Ammon's horn (tissue), 1 donor: ENCODE measurements around the gene PARD3.
"Not testable (repeated sequence)": the region's sequence is repeated elsewhere in the genome, so short reads cannot be mapped to it uniquely, and the experiment has no call there.

Source experiments
- DNase-seq: peaks from one replicate; pipeline ENCODE4 v3.0.0-alpha.2; 2016; ENCODE audit warnings: low spot score

PARD3 gene

DNA sequence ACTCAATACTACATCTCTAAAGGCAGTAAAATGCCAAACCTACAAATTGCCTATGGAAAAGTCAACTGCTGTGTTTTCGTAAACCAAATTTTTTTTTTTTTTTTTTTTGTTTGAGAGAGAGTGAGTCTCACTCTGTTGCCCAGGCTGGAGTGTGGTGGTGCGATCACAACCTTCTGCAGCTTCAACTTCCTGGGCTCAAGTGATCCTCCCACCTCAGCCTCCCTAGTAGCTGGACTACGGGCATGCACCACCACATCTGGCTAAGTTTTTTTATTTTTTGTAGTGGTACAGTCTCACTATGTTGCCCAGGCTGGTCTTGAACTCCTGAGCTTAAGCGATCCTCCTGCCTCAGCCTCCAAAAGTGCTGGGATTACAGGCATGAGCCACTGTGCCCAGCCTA is 74.0 kb downstream of the PARD3 start:
- DNase-seq: not testable (repeated sequence)

DNA sequence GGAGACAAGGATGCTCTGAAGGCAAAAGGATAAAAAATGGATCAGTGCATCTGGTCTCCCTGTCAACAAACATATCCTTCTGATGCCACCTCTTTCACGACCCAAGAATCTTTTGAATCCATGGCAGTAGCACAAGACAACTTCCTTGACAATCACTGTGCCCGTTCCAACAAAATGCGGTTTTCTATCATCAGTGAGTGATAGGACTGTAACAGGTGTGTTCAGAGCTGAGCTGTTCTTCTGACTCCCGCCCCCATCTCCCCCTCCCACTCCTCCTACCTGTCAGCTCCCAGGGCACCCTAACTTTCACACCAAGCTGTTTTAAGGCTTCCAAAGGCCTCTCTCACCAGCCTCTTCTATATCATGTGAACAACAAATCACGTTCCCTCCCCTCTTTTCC is 74.8 kb downstream of the PARD3 start:
- no peak for DNase-seq

GRCh38 chr10:34739915-34740314 is 75.2 kb downstream of the PARD3 start:
- DNase-seq: peak; percentile 11

DNA sequence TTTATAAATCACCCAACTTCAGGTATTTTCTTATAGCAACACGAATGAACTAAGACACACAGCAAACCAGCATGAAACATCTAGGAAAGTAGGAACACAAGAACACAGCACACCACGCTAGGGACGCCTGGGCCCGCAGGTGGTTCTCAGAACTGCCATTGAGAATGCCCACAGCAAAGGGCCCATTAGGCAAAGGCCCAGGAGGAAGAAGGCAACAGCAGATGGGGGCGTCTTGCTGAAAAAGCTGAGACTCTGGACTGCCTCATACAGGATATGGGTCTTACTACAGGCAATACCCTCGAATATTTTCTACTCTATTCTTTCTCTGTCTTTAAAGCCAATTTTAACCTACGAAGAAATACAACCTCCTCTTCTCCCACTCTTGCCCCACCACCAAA is 77.3 kb downstream of the PARD3 start:
- DNase-seq: no peak

DNA sequence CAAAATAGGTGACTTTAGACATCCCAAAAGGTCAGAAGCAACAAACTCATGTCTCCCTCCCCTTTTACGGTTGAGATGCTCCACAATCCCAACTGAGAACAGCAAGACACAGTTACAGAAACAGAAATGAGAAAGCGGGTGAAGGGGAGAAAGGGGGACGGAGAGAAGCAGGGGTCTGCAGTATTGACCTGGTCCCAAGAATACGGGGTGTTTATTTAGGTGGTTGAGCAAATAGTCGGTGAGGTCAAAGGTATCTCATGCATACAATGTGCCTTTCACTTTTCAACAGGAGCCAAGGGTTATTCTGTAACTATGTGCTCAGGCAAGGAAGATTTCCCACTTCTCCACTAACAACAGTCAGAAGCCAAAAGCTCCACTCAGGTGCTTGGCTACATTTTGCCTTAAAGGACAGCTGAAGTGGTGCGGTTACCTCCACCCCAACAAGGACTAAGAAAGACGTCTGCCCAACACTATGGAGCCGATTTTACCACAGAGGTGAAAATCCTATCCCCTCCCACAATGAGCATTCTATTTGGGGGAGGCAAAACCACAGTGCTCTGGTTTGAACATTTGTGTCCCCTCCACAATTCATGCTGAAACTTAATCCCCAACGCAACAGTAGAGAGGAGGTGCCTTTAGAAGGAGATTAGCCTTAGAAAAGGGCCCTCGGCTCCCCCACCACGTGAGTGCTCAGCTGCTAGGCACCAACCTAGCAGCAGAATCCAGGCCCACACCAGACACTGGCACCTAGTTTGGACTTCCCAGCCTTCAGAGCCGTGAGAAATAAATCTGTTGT is 77.9 kb downstream of the PARD3 start:
- no peak for DNase-seq

DNA sequence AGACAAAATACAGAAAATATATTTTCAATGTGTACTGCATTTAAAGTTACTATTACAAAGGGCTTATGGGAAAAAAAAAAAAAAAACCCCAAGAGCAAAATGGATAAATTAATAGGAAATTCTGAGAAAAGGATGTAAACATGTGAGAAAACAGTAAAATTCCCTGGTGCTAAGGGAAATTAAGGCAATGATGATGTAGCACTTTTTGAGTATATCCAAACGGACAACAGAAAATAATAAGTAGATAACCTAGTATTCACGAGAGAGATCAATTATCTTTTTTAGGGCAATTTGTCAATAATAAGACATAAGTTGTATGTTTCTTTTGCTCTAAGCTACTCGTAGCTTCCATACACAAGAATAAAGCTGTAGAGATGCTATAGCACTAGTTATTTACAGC is 80.2 kb downstream of the PARD3 start:
- DNase-seq: no peak

- no peak for DNase-seq
Measured at GRCh38 chr10:34732926-34733325, 82.2 kb downstream of the PARD3 start.

DNA sequence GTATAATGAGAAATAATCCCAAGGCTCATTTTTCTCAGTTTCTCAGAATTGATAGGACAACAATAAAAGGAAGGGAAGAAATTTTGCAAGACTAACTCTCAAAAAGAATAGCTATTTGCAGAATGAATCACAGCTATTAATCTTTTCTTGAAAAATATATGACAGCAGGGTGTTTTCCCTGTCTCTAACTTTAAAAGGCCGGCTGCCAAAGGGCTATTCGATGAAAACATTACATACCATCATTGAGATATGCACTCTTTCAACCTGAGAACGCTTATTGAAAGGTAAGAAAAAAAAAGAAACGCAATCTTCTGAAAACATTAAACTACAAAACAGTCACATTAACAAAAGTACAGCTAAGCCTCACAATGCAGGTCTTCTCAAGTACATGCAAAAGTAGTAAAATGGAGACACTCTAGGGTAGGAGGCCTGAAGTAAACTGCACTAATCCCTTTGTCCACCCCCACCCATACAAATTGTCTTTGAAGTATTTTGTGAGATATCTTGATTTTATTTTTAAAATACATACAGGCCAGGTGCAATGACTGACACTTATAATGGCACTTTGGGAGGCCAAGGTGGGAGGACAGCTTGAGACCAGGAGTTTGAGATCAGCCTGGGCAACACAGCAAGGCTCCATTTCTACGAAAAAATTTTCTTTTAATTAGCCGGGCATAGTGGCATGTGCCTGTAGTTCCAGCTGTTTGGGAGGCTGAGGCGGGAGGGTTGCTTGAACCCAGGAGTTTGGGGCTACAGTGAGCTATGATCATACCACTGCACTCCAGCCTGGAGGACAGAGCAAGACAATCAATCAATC is 83.0 kb downstream of the PARD3 start:
- DNase-seq: no peak

GRCh38 chr10:34731213-34731612 is 83.9 kb downstream of the PARD3 start:
- no peak for DNase-seq

DNA sequence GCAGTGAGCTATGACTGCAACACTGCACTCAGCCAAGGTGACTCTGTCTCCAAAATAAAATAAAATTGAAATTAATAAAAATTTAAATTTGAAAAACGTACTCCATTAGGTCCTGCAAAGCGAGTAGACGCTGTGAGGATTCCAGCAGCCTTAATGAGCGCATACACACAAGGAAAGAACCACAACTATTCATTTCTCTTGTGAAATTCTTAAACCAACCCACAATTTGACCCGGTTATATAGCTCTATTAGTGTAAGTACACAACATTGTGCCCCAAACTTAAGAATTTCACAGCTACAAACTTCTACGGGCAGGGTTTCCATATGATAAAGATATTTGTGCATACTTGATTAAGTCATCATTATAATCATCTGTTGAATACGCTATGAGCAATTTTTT is 84.4 kb downstream of the PARD3 start:
- DNase-seq: no peak

DNA sequence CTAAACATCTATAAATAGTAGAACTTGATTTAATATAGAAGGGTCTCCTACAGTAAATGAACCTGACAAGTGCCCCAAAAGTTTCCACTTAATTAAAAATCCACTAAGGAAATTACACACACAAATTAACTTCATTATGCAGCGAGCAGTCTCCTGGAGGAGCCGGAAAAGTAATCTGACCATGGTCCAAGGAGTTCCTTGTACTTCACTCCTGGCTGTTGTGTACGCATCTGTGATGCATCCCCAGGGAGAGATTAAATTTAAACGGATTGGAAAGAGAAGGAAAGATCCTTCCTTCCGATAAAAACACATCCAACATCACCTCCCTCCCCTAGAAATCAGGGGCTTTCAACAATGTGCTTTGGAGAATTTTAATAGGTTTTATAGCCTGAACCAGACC is 85.5 kb downstream of the PARD3 start:
- no peak for DNase-seq

GRCh38 chr10:34728361-34728760 is 86.7 kb downstream of the PARD3 start:
- no peak for DNase-seq

DNA sequence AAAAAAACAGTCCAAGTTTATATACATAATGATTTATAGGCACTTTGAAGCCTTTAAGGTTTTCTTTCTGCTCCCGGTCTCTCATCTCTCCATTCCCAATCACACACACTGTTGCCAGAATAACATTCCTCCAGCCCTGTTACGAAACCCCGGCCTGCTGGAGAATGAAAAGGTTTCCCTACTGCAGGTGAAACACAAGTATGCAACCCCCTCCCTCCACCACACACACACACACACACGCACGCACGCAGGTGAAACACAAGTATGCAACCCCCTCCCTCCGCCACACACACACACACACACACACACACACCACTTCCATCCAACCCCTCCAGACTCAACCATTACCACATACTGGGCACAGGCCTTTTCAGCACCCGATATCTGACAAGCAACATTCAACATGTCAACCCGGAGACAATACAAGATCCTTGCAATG is 87.5 kb downstream of the PARD3 start:
- DNase-seq: no peak

DNA sequence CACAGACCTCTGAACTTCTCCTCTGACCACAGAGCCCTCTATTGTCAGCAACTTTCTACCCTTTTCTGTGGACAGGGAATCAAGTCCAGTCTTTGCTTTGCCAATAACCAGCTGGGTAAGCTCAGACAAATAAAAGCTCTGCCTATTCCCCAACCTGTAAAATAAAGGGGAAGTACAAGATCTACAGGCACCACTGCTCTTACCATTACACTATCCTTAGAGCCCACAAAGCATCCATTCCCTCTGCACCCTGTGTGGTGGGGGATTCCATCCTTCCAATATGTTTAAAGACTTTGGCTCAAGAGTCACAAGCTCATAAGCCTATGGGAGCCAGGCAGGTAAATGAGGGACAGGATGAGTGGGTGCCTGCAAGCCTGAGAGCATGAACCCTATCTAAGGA is 88.2 kb downstream of the PARD3 start:
- DNase-seq: no peak

GRCh38 chr10:34723750-34724149 is 91.3 kb downstream of the PARD3 start:
- peak; percentile 74 for DNase-seq

DNA sequence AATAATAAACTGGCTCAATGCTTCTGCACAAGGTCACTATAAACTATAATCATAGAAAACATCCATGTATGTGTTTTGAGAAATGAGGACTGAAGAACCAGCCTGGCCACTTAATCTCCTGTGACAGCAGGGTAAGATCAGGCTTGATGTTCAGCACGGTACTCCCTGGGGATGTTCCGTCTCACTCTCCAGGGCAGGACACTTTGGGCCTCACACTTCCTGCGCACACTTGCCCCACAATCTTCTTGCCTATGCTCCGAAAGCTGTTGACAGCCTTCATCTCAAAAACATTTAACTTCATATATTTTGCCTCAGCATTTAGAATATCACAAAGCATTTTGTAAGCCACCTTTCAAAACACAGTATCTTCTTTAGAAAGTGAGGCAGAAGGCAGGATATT is 92.7 kb downstream of the PARD3 start:
- no peak for DNase-seq

GRCh38 chr10:34721208-34721840 is 93.8 kb downstream of the PARD3 start:
- no peak for DNase-seq

DNA sequence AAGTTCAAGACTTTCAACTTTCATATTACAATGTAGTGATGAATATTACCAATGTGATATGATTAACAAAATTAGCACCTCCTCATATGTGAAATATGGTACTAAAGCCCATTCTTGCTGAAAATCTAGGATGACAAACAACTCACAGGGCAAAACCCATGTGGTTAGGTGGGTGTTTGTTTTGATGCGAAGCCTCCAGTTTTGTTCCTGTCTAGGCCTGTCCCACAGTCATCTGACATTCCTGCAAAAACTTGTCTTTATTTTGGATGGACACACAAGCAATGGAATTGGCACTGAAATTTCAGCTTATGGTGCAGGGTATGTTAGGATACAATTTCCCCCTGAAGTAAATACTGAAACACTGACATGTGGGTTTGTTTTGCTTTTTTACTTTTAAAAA is 95.3 kb downstream of the PARD3 start:
- DNase-seq: no peak

GRCh38 chr10:34719328-34719727 is 95.8 kb downstream of the PARD3 start:
- DNase-seq: no peak

DNA sequence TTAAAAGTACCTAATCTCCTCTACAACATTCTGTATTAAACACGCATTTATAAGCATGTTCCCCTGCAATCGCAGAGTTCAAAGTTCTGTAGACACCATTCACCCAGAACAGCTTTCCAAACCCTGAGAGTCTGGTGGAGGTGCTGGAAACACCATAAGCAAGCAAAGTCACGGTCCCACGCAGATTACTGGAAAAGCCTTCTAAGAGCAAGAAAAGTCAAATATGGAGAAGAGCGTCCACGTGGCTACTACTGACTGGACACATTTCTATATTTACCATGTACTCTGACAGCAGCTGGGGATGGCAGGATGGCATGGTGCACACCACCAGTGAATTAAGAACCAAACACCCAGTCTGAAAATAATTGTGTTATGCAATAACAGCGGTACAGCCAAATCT is 97.7 kb downstream of the PARD3 start:
- no peak for DNase-seq

- DNase-seq: no peak
Measured at GRCh38 chr10:34716958-34717357, 98.1 kb downstream of the PARD3 start.

DNA sequence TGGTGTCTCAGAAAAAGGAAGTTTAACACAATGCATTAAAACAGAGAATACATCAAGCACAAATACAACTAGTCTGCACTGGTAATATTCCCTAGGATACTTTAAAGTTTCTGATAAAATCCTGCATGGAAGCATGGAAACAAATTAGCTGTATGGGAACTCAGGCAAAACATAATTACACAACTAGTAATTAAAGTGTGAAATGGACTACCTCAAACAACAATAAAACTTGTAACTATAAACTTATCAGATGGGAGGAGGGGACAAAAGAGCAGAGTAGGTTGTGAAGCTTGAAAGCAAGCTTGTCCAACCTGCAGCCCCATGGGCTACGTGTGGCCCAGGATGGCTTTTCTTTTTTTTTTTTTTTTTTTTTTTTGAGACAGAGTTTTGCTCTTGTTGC is 98.9 kb downstream of the PARD3 start:
- no peak for DNase-seq
